HG02642 (cell line): ENCODE data around the gene SULF2.

Source experiments
- ATAC-seq: cut with Tn5 transposase; IDR thresholded peaks from one replicate; pipeline ENCODE4 v1.9.1; 2021; ENCODE audit warnings: mild to moderate bottlenecking; ENCODE audit not compliant: unreplicated experiment, poor library complexity

SULF2 gene

DNA sequence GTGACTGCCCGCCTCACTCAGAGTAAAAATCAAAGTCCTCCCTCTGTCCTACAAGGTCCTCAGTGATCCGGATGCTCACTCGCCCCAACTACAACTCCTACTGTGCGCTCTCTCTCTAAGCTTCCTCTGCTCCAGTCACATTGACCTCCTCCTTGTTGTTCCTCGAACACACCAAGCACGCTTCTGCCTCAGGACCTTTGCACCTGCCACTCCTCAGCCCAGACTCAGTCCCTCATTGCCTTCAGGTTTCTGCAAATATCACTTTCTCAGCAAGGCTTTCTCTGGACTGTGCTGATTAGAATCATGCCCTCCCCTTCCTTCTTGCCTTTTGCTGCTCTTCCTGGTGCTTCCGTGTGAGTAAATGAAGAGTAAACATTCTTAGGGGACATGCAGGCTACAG is 41.6 kb downstream of the SULF2 start:
- no peak for ATAC-seq

DNA sequence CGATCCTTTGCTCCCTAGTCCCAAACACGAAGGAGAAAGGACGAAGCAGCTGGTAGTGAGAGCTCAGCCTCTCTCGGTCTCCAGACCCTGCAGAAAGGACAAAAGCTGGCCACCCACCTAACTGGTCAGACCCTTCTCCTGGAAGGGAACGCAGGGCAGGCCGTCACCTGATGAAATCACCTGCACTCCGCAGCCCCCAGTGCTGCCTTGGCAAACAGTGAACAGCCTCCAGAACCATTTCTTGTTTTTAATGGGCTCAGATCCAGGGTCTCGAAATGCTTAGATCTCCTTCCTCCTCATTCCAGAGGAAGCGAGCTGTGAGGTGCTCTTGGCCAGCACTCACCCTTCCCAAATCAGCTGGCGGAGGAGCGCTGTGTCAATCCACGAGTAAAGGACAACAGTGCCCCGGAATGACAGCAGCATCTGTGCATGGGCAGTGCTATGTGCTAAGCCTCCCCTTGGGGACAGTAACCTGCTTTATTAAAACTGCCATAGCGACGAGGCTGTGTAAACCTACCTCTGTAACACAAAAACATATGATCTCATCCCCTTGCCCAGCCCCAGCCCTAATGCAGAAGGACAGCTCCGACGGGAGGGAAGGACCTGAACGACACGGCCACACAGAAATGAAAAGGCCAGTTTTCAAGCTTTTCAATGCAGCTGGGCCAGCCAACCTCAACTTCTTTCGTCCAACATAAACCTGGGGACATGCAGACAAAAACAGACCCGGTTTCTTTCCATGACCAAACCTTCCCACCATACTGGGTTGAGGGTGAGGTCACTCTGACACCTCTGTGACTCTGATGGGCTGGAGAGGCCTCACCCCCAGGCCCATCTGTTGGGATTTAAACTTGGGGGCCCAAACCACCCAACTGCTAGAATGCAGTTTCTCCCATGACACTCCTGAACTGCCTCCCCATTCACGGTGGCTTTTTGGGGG is 43.3 kb downstream of the SULF2 start:
- ATAC-seq: no peak

DNA sequence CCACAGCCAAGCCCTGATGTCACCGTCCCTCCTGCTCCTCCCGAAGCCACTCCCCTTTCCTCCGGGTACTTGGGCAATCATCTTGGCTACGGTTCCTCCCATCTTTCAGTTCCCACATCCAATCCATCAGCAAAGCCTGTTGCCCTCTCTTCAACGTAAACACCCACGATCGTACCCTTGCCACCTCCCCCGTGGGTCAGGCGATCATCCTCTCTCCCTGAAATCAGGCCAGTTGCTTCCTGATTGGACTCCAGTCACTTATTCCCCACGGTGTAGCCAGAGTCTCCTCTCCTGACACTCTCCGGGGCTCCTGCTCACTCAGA is 44.5 kb downstream of the SULF2 start:
- no peak for ATAC-seq

GRCh38 chr20:47740121-47740861 is 45.0 kb downstream of the SULF2 start:
- no peak for ATAC-seq

DNA sequence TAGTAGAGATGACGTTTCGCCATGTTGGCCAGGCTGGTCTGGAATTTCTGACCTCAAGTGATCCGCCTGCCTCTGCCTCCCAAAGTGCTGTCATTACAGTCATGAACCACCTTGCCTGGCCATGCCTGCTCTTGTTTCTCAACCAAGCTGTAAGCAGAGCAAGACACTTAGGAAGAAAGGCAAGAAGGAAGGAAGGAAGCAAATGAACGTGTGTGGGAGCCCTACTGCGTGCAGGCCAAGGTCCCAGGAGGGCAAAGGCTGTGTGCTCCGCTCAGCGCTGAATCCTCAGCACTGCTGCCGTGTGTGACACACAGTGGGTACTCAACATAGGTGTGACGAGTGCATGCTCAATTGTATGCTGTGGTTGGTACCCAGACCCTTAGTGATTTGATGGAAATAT is 47.4 kb downstream of the SULF2 start:
- ATAC-seq: no peak

DNA sequence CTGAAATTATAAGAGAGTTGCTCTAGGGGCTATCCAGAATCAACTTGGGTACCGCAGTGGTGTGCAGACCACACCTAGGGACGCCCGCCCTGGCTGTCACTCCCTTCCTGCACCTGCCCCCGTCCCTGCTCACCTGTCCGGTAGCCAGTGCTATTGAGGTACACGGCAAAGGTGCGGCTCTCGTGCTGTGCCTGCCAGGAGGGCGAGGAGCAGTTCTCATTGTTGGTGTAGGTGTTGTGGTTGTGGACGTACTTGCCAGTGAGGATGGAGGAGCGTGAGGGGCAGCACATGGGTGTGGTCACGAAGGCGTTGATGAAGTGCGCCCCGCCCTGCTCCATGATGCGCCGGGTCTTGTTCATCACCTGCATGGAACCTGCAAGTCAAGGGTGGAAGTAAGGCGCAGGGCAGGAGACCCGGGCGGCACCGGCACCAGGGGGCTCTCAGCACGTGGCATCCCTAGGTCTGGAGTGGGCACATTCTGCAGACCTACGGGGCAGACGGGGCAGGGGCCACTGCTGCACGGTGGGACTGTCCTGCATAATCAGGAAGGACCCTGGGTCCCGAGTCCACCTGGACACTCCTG is 48.6 kb downstream of the SULF2 start:
- ATAC-seq: no peak

DNA sequence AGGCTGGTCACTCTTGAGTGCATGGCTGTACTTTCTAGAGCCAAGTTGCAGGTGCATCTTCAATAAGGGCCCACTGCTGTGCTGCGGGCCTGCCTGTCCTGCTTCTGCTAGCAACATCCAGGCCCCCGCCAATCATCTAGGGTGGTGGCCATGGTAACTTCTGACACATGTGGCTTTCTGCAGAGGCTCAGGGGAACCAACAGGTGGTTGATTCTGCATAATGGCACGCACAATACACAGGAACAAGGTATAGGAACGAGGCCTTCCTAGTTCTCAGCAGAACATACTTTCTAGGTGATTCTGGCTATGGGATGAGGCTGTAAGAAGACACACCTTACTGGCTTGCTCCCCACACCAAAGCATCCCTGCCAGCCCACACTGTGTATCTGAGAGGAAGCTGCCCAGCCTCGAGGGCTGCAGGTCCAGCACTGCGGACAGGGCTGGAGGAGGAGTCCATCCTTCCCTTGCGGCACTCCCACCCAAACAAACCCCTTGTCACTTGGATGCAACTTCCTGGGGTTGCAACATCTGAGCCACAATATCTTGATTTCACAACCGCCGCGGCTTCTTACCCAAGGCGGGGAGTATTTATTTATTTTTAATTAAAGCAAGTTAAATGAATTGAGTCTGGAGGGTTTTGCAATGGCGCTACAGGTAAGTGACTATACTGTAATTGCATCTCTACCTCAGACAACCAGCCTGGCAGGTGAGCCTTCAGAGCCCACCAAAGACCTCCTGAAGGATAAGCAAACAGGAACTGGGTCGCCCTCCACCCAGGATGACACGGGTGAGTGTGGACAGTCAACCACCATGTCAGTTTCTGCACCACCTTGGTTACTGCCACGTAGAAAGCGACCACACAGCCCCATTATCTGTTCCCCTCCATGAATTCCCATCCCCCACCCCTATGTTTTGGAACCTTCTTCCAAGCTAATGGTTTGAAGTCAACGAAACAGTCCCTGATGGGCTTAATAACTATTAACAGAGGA is 49.6 kb downstream of the SULF2 start:
- no peak for ATAC-seq

DNA sequence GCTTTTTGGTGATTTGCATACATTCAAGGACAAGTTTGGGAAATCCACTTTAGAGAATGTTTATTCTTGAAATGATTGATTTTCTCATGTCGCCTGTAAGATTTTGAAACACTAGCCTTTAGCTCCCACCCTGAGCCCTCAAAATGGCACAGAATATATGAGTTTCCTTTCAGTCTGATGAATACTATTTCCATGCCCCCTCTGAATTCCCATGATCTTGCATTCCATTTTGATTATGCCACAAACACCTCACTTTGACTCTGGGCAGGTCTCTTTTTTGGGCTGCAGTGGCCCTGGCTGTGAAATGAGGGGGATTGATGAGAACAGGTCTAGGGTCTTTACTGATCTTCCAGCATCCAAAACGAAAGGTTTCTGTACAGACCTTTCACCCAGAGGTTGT is 50.4 kb downstream of the SULF2 start:
- no peak for ATAC-seq

DNA sequence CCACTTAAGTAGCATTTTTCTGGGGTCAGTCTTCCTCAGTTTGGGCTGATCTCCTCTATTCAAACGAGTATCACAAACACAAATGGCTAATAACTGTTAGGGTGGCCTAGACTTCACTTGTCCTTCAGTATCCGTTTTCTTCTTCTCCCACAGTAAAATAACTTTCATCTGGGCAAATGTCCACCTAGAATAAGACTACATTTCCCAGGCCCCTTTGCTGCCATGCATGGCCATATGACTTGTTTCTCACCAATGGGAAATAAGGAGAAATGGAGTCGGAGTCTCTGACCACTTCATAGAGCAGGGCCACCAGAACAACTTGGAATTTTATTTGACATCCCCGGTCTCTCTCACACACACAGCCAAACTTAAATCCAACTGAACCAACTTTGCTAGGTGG is 51.4 kb downstream of the SULF2 start:
- ATAC-seq: no peak

- ATAC-seq: no peak
These were observed 54.5 kb downstream of the SULF2 start for GRCh38 chr20:47730744-47731143.

- no peak for ATAC-seq
These were observed 55.8 kb downstream of the SULF2 start for GRCh38 chr20:47729472-47729871.

GRCh38 chr20:47727909-47728361 is 57.3 kb downstream of the SULF2 start:
- no peak for ATAC-seq

- ATAC-seq: peak; percentile 75
These were observed 58.0 kb downstream of the SULF2 start for GRCh38 chr20:47727170-47727880.

- ATAC-seq: no peak
These were observed 58.6 kb downstream of the SULF2 start for GRCh38 chr20:47726632-47727031.

GRCh38 chr20:47725248-47725973 is 59.9 kb downstream of the SULF2 start:
- no peak for ATAC-seq

DNA sequence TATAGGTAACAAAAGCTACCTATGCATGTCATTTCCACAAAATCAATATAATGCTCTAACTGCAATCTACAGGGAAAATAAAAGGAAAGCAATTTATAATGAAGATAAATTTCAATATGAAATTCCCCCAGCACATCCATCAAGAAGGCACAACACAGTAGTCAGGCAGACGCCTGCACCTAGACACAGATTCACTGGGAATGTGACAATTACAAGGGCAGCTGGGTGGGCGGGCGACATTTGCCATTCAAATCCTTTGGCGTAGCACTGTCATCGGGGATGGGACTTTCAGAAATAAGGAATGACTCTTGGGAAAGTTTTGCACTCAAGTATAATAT is 60.4 kb downstream of the SULF2 start:
- no peak for ATAC-seq

GRCh38 chr20:47724396-47724795 is 60.9 kb downstream of the SULF2 start:
- no peak for ATAC-seq

GRCh38 chr20:47723322-47723721 is 62.0 kb downstream of the SULF2 start:
- ATAC-seq: no peak
